NB4 (cell line): Measurements from ENCODE around the gene NPAS2.

Experiments
- MYC ChIP-seq: IDR thresholded peaks from 2 replicates; pipeline ENCODE4 v1.6.1; 2011; ENCODE audit warnings: low read depth, low read length
- POLR2A ChIP-seq: IDR thresholded peaks from 2 replicates; pipeline ENCODE4 v1.6.1; 2011; ENCODE audit warnings: mild to moderate bottlenecking; ENCODE audit not compliant: insufficient read length; ENCODE audit errors: extremely low read depth
- TF ChIP-seq, protein P1 (sequence below): IDR thresholded peaks from one replicate; pipeline ENCODE4 v1.5.1; 2012; ENCODE audit warnings: low read depth, low read length

GRCh38 chr2:100989666-100990065 is 169.7 kb downstream of the NPAS2 start:
- TF ChIP-seq POLR2A = no peak
- TF ChIP-seq, protein P1, sequence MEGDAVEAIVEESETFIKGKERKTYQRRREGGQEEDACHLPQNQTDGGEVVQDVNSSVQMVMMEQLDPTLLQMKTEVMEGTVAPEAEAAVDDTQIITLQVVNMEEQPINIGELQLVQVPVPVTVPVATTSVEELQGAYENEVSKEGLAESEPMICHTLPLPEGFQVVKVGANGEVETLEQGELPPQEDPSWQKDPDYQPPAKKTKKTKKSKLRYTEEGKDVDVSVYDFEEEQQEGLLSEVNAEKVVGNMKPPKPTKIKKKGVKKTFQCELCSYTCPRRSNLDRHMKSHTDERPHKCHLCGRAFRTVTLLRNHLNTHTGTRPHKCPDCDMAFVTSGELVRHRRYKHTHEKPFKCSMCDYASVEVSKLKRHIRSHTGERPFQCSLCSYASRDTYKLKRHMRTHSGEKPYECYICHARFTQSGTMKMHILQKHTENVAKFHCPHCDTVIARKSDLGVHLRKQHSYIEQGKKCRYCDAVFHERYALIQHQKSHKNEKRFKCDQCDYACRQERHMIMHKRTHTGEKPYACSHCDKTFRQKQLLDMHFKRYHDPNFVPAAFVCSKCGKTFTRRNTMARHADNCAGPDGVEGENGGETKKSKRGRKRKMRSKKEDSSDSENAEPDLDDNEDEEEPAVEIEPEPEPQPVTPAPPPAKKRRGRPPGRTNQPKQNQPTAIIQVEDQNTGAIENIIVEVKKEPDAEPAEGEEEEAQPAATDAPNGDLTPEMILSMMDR = no peak
- TF ChIP-seq MYC = no peak
